Dedifferentiated amniotic fluid mesenchymal stem cell (primary cell): ENCODE results near the gene ABCB11.

ENCODE experiments used
- DNase-seq: peaks from one replicate; pipeline ENCODE4 v3.0.0-alpha.2; 2016; ENCODE audit errors: extremely low spot score

The ABCB11 gene

GRCh38 chr2:168930242-168930641 lies 100.9 kb downstream of the ABCB11 start:
- no peak for DNase-seq

GRCh38 chr2:168929031-168929430 lies 102.1 kb downstream of the ABCB11 start:
- DNase-seq, result no peak

GRCh38 chr2:168928113-168928831 lies 102.9 kb downstream of the ABCB11 start:
- no peak for DNase-seq

- DNase-seq, result no peak
These were observed 104.3 kb downstream of the ABCB11 start for GRCh38 chr2:168926621-168927386.

- no peak for DNase-seq
These were observed 110.5 kb downstream of the ABCB11 start for GRCh38 chr2:168920504-168921157.

- no peak for DNase-seq
These were observed 114.8 kb downstream of the ABCB11 start for GRCh38 chr2:168916331-168916675.

- DNase-seq, result no peak
These were observed 115.4 kb downstream of the ABCB11 start for GRCh38 chr2:168915441-168916330.

- DNase-seq, result no peak
These were observed 117.6 kb downstream of the ABCB11 start for GRCh38 chr2:168913495-168913894.

- no peak for DNase-seq
These were observed 118.2 kb downstream of the ABCB11 start for GRCh38 chr2:168912901-168913369.

GRCh38 chr2:168912466-168912865 lies 118.7 kb downstream of the ABCB11 start:
- DNase-seq, result no peak

- DNase-seq, result no peak
These were observed 120.8 kb downstream of the ABCB11 start for GRCh38 chr2:168910330-168910729.

GRCh38 chr2:168907940-168908662 lies 123.0 kb downstream of the ABCB11 start:
- DNase-seq, result no peak

GRCh38 chr2:168904358-168904757 lies 126.8 kb downstream of the ABCB11 start:
- no peak for DNase-seq

- no peak for DNase-seq
These were observed 127.2 kb downstream of the ABCB11 start for GRCh38 chr2:168903888-168904287.

- no peak for DNase-seq
These were observed 130.1 kb downstream of the ABCB11 start, which contains the start of gene G6PC2 for GRCh38 chr2:168901003-168901402. Gene G6PC2, plus strand, starts transcription at chr2:168901291. Its CDS starts 41 bp downstream, at chr2:168901332.

- no peak for DNase-seq
These were observed 133.7 kb downstream of the ABCB11 start for GRCh38 chr2:168897449-168897848.

GRCh38 chr2:168896783-168897182 lies 134.3 kb downstream of the ABCB11 start:
- no peak for DNase-seq

GRCh38 chr2:168895771-168896170 lies 135.4 kb downstream of the ABCB11 start:
- no peak for DNase-seq

GRCh38 chr2:168894720-168895119 lies 136.4 kb downstream of the ABCB11 start:
- DNase-seq, result no peak

- no peak for DNase-seq
These were observed 137.0 kb downstream of the ABCB11 start for GRCh38 chr2:168894101-168894500.

- DNase-seq, result no peak
These were observed 138.8 kb downstream of the ABCB11 start for GRCh38 chr2:168892327-168892726.
